Adrenal gland (tissue), 5 donors: ENCODE data around the gene CISTR.

ENCODE experiments used
- CTCF ChIP-seq, 6 experiments: fragments of 450-650 bp in 4 of 6; fragments of 200-600 bp in 2 of 6; sonication (generic) in 1 of 6; IDR thresholded peaks; 1 replicate in 5 of 6; 2 replicates in 1 of 6; pipeline versions ENCODE4 v1.5.1 to v1.8.0; 2016 to 2021; ENCODE audit warnings: antibody characterized with exemption in 6 of 6, mild to moderate bottlenecking in 2 of 6, moderate library complexity in 1 of 6
- POLR2A ChIP-seq, 2 donors: fragments of 450-650 bp; IDR thresholded peaks; one replicate each; pipeline ENCODE4 v1.6.1; 2017; ENCODE audit warnings: antibody characterized with exemption in 2 of 2, mild to moderate bottlenecking in 2 of 2, moderate library complexity in 1 of 2
- donor health status: DM: no; HTN: no; CAD: no.

GRCh38 chr12:53738406-53739213 is 13.2 kb downstream of the CISTR start:
- TF ChIP-seq CTCF (IDR thresholded peaks at IDR 0.05) (no peak), POLR2A (IDR thresholded peaks at IDR 0.05) (no peak)
